ENCODE data around the gene PARD3B. TPM values are rescaled to one million over a fixed set of nuclear protein-coding genes. Genes with fewer than 3 reads are reported as not detected.

The PARD3B gene
- total RNA-seq, 1 donor from 2014 or later = 0.96 TPM

DNA sequence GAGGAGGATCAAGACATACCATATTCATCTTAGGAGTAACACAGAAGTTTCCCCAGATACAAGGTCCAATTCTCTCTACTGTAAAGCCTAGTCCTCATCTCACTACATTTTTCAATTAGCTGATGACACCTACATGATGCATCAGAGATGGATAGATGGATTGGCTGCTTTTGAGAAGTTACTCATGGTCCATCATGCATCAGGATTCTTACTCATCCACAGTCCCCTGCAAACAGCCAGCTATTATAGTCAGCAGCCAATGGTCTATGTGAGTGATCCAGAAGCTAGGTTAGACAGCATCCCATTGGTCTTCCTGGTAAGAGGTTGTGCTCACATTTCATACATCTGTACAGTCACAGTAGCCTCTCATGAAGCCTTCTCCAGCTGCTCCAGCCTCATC lies 982.5 kb downstream of the PARD3B start:
- intact Hi-C loops (cut with micrococcal nuclease) = no loop called here

DNA sequence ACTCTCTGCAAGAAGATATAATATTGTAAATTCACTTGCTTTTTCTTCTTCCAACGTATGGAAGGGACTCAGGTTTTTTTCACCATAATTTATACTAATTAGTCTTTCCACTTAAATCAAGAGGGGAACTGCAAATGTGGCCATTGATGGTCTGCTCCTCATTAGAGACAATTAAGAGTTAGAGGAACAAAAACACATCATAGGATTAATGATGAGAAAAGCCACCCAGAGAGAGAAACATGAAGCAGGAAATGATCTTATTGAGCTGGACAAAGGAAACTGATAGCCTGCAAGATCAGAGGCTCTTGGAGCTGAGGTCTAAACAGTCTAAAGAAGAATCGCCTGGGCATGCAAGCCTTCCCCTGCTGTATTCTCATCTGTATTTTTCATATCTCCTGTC lies 985.8 kb downstream of the PARD3B start:
- intact Hi-C loops (cut with micrococcal nuclease) = no loop called here

DNA sequence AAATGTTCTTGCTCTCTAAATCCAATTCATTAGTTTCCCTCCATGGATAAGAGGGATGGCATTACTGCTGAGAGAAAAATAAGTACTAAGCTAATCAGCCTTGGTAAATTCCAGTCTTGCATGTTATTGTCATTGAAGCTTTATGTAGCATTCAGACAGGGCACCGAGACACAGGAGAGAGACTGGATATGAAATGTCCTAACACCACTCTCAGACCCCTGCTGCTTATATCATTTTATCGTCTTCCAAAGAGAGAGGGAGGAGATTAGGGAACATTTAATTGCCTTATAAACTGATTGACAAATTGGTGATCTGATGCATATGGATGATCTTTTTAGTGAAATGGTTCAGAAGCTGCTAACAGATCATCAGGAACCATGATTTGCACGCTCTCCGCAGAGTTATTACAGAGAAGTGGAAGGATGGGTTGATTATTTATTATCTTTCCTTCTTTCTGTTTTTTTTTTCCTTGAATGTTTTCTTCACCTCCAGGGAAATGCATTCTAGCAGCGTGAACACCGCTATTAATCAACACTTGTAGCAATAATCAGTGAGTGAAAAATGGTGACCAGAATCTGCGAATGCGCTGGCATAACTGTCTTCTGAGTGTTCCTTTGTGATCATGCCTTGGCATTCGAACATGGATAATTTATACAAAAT lies 986.3 kb downstream of the PARD3B start:
- intact Hi-C loops (cut with micrococcal nuclease) = no loop called here

DNA sequence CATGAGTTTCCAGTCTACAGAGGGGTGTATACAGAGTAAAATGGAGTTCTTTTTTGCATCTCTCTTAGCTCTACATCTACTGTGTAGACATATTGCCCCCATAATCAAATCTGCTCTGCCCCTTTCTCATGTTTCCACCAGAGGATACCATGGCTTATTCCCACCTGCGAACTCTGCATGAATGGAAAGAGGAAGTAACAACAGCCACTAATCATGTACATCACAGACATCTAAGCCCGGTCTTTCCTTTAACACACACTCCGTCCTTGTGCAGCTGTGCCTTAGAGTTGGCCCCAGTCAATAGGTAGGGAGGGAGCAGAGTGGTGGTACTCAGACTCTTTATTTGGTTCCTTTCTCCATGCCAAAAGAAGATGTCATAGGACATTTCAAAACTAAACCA lies 989.7 kb downstream of the PARD3B start:
- intact Hi-C loops (cut with micrococcal nuclease) = no loop called here

- intact Hi-C loops (cut with micrococcal nuclease) = no loop called here
Observed at GRCh38 chr2:205539603-205540002, 994.3 kb downstream of the PARD3B start.

DNA sequence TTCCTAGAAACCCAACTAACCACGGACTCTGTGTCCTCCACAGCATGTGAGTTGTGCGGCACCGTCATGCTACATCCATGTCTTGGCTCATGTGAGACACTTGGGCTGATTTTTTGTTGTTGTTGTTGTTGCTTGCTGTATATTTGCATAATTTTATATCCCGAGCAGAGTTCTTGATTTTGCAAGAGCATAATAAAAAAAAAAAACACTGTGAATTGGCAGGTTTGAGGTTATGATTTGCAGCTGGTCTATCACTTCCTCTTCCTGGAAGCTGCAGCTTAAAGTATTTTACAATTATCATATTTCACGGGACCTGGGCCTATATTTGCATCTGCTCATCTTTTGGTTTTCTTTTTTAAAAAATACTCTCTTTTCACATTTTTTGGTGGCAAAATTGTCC lies 994.8 kb downstream of the PARD3B start:
- intact Hi-C loops (cut with micrococcal nuclease) = no loop called here

GRCh38 chr2:205543262-205543843 lies 998.1 kb downstream of the PARD3B start:
- intact Hi-C loops (cut with micrococcal nuclease) = no loop called here

GRCh38 chr2:205543937-205544702 lies 998.8 kb downstream of the PARD3B start:
- intact Hi-C loops (cut with micrococcal nuclease) = no loop called here

GRCh38 chr2:205545971-205546816 lies 1000.9 kb downstream of the PARD3B start:
- intact Hi-C loops (cut with micrococcal nuclease) = no loop called here

GRCh38 chr2:205555566-205556230 lies 1010.4 kb downstream of the PARD3B start:
- intact Hi-C loops (cut with micrococcal nuclease) = no loop called here

GRCh38 chr2:205556357-205556756 lies 1011.1 kb downstream of the PARD3B start:
- intact Hi-C loops (cut with micrococcal nuclease) = no loop called here

- intact Hi-C loops (cut with micrococcal nuclease) = no loop called here
Observed at GRCh38 chr2:205556841-205557539, 1011.7 kb downstream of the PARD3B start.

- intact Hi-C loops (cut with micrococcal nuclease) = no loop called here
Observed at GRCh38 chr2:205557873-205558272, 1012.6 kb downstream of the PARD3B start.

GRCh38 chr2:205561441-205561840 lies 1016.2 kb downstream of the PARD3B start:
- intact Hi-C loops (cut with micrococcal nuclease) = loop anchor here (5.0 kb wide), 1 partner anchor 689 kb away; no protein-coding TSS in a partner anchor

GRCh38 chr2:205563646-205564045 lies 1018.4 kb downstream of the PARD3B start:
- intact Hi-C loops (cut with micrococcal nuclease) = loop anchor here (5.0 kb wide), 1 partner anchor 691 kb away; no protein-coding TSS in a partner anchor

DNA sequence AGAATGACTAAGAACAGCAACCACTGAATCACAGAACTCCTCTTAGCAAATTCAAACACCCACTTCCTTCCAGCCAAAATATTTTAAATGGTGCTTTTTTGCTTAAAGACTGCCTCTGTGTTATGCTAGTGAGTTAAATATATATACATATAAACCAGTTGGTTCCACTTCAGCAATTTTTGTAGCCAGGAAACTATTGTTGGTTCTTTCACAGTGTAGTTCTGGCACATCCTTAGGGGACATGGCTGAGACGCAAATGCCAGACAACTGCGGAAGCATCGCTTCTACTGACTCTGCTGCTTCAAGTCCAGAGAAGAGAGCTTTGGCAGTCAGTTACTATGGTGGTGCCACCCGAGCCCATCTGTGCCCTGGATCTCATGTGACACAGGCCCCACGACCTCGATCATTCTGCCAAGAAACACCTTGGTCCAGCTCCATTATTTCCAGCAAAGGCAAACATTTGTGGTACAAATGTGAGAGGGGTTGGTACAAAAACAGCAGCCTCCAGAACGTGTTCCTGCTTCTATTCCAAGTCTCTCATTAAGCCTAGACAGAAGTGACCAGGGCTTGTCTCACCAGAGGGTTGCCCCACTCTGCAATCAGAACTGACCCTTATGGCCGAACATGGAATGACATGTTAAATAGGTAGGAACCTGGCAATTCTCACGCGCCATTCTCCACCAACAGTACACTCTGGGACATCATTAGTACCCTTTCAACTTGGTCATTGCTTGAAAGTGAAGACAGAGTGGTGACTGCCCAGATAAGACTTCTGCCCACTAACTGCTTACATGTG lies 1019.3 kb downstream of the PARD3B start:
- intact Hi-C loops (cut with micrococcal nuclease) = loop anchor here (5.0 kb wide), 1 partner anchor 692 kb away; no protein-coding TSS in a partner anchor

DNA sequence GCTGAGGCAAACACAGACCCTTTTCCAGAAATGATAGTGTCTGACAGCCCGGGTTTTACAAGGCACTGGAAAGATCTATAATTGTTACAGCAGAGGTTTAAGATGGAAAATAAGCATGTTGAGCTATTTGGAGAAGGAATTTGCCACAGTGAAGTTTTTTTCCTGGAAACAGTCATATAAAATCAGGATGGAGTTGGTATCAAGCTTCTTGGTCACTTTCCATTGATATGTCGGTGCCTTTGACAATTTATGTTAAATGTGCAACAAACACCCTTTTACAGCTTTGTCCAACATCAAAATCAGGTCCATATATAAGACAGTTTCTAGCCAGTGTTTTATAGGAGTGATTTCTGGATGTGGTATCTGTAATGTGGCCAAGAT lies 1019.9 kb downstream of the PARD3B start:
- intact Hi-C loops (cut with micrococcal nuclease) = no loop called here

DNA sequence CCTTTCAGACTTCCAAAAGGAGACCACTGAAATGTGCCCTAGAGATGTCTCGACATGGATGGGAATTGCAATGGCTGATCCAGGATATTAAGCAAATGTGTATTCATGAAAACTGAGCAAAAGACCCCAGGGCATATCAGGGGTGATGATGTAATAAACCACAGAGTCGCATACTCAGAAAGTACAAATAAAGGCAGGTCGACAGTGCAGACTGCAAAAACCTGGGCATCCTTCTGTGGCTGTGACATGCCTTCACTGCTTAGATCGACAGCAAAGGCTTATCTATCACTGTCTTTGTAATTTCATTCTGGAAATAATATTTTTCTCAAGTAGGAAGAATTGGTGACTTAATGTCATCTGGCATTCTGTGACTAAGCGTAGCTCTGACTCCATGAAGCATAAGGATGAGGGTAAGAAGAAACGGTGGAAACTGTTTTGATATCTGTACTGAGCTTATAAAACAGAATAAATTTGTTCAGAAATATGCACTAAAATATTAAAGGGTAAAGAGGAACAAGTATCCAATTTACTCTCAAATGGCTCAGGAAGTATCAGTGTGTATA lies 1021.4 kb downstream of the PARD3B start:
- intact Hi-C loops (cut with micrococcal nuclease) = no loop called here

DNA sequence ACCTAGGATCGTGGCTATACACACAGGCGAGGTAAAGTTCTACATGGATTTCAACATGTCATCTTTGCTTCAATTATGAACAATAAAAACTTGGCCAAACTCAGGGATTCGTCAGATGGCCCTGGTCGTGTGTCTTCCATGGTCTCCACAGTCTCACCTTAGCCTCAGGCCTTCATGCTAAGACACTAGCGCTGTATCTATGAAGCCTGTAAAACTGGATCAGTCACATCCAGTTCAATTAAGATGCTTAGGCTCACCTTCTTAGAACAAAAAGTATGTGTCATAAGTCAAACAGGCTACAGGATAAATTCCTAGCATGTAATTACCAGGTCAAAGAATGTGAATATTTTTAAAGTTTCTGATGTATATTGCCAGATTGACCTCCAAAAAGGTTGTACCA lies 1023.3 kb downstream of the PARD3B start:
- intact Hi-C loops (cut with micrococcal nuclease) = no loop called here

Data from T-helper 1 cell treated with Interleukin-12 subunit alpha and Interleukin-12 subunit beta and Interleukin-4 antibody, amounts not matched to agents 30 ng/mL and 1 ng/mL, for 36 hours (primary cell).